Retinal pigment epithelial cell (primary cell): ENCODE measurements around the gene TMEM171.

Source experiments
- DNase-seq: peaks from one replicate; pipeline ENCODE4 v3.0.0-alpha.2; 2010; ENCODE audit warnings: low read depth
- H3K4me3 ChIP-seq: 2 replicates; pipeline ENCODE4 v1.5.1; 2011; ENCODE audit warnings: mild to moderate bottlenecking, low read length, control low read depth, moderate library complexity
- CTCF ChIP-seq: conservative IDR thresholded peaks from 2 replicates; pipeline ENCODE4 v1.5.1; 2011; ENCODE audit warnings: low read depth, low read length, control low read depth, inconsistent platforms

TMEM171 gene

DNA sequence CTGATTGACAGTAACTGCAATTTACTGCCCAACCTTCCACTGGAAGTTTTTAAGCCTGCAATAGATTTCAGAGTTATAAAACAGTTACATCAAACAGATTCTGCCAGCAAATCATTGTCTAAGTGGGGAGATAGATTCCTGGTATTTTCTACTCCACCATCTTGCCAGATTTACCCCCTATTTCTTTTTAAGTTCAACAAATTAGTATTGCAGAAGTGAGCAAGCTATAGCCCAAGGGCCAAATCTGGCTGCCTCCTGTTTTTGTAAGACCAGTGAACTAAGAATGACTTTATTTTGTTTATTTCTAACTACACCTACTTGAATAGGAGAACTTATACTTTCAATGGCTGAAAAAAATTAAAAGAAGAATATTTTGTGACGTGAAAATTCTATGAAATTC is 8.8 kb upstream of the TMEM171 start:
- no peak for TF ChIP-seq CTCF
- DNase-seq: no peak
- H3K4me3 ChIP-seq: no peak overlapping the region

GRCh38 chr5:73112359-73112758 is 8.0 kb upstream of the TMEM171 start:
- DNase-seq: no peak
- no peak overlapping the region for H3K4me3 ChIP-seq
- no peak for TF ChIP-seq CTCF

DNA sequence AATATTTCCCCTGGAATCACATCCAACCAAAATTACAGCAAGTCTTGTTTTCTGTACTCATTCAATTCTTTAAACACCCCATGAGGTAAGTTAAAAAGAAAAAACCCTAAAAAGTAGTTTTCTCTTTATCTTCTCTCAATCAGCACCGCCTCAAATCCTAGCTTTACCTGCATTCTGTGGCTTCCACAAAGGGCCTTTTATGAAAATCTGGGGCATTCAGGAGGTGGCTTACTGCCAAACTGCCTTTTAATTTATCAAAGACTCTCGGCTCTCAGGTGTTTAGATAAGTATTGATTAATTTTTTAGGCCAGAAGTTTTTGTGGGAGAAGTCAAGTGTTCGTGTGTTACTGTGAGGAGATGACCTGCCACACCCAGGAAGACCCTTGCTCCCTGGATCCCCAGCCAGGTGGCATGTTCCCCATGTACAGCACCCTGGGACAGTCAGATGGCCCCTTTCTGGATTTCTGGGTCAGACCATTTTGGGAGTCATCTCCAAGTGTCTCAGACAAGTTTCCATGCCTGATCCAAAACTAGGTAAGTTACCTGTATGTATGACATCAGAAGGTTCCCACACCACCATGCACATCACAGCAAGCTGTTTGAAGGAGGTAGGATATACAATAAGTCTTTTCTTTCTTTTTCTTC is 6.2 kb upstream of the TMEM171 start:
- H3K4me3 ChIP-seq: no peak overlapping the region
- no peak for TF ChIP-seq CTCF
- DNase-seq: no peak

GRCh38 chr5:73115399-73116051 is 4.8 kb upstream of the TMEM171 start:
- TF ChIP-seq CTCF: no peak
- no peak for DNase-seq
- H3K4me3 ChIP-seq: no peak overlapping the region

DNA sequence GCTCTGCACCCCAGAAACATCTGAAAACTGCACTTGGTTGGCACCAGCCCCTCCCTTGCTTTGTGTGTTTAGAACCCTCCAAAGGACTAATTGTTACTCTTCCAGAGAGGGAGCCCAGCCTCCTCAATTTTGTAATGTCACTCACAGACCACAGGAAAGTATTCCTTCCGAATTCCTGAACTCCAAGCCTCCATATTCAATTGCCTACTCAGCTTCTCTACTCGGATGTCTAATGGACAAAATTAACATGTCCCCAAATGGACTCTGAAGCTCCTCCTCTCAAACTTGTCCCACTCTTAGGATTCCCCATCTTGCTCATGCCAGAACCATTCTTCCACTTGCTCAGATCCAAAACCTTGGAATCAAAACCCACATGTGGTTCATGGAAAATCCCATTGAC is 3.9 kb upstream of the TMEM171 start:
- H3K4me3 ChIP-seq: no peak overlapping the region
- no peak for TF ChIP-seq CTCF
- DNase-seq: no peak

DNA sequence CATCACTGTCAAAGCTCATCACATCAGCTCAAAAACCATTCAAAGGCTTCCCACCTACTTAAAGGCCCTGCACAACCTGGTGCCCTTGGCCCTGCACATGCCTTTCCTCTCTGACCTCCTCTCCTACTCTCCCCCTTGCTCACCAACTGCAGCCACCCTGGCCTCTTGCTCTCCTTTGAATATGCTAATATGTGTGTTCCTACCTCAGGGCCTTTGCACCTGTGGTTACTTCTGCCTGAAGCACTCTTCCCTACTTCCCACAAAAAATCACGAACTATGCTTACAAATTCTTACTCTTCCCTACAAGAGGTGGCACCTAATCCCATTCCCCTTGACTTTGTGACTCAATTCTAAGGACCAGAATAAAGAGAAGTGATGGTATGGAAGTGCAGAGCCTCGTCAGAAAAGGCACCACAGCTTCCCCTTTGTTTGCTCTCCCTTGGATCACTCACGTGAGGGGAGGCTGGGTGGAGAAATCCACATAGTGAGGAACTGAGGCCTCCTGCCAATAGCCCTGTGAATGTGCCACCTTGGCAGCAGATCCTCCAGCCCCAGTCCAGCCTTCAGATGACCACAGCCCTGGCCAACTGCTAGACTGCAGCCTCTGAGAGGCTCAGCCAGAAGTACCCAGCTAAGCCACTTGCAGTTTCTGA is 3.2 kb upstream of the TMEM171 start:
- no peak for DNase-seq
- H3K4me3 ChIP-seq: no peak overlapping the region
- no peak for TF ChIP-seq CTCF

DNA sequence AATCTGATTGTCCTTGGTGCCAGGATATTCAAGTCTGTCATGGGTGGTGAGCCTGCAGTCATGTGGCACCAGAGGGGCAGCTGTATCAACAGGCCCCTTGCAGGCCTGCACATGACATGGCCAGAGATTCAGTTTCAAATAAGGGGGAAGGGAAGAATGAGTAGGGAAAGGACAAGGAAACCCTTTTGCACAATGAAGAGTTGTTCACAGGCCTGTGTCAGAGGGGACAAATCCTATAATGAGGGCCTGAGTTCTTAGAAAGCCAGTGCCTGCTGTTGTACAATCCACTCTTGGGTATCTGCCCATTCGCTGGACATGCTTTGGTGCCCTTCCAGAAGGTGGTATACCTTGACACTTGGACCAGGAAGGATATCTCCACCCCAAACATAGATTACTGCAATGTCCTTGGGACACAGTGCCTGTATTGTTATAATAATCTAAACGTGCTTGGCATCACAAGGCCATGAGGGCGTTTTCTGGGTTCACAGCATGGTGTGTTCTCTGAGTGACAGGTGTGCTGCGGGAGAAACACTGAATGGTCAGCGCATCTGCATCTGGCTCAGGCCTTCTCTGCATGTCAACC is 1.9 kb upstream of the TMEM171 start:
- no peak overlapping the region for H3K4me3 ChIP-seq
- no peak for TF ChIP-seq CTCF
- DNase-seq: no peak
